ENCODE data around the gene TEFM. TPM values are rescaled to one million over a fixed set of nuclear protein-coding genes. Genes with fewer than 3 reads are reported as not detected.

Gene TEFM
- total RNA-seq, 1 donor from 2014 or later, result 17.4 TPM

GRCh38 chr17:30927756-30928155, 21.7 kb upstream of the TEFM start:
- H3K9ac ChIP-seq, result no peak overlapping the region
- H3K27me3 ChIP-seq, result peaks cover 31% of the 10 kb centered on the region
- no peak overlapping the region for H3K4me2 ChIP-seq
- Mint-ChIP-seq H3K4me3 (no peak overlapping the region), H3K36me3 (no peaks in the 10 kb centered on the region), H3K9me3 (no peaks in the 10 kb centered on the region), H3K27me3 (ENCODE audit: insufficient read depth, low read depth) (peaks cover 29% of the 10 kb centered on the region), H3K27ac (no peak overlapping the region), H3K4me1 (peaks cover 6% of the 10 kb centered on the region)
- no peaks in the 10 kb centered on the region for H3K36me3 ChIP-seq
- no peaks in the 10 kb centered on the region for H3K79me2 ChIP-seq (ENCODE audit: low read depth)
- H3K27ac ChIP-seq, result no peak overlapping the region
- H3K4me3 ChIP-seq, result no peak overlapping the region
- no peaks in the 10 kb centered on the region for H3K9me3 ChIP-seq (ENCODE audit: low read depth)
- DNase-seq (ENCODE audit: low spot score), result no peak
- H3F3A ChIP-seq (ENCODE audit: low read depth), result no peaks in the 10 kb centered on the region
- H3K4me1 ChIP-seq, result no peaks in the 10 kb centered on the region
- TF ChIP-seq EZH2 (IDR thresholded peaks at IDR 0.05) (no peak), CTCF (IDR thresholded peaks at IDR 0.05) (no peak), EZH2phosphoT487 (IDR thresholded peaks at IDR 0.05) (no peak)
- H2AFZ ChIP-seq (replicated peaks), result no peak overlapping the region
- H4K20me1 ChIP-seq (ENCODE audit: low read depth), result no peaks in the 10 kb centered on the region

GRCh38 chr17:30926516-30926915, 20.5 kb upstream of the TEFM start:
- Histone ChIP-seq H3K9me3 (ENCODE audit: low read depth) (no peaks in the 10 kb centered on the region), H2AFZ (replicated peaks) (no peak overlapping the region), H3K9ac (no peak overlapping the region), H3K4me2 (no peak overlapping the region), H3K79me2 (ENCODE audit: low read depth) (no peaks in the 10 kb centered on the region), H3K4me3 (no peak overlapping the region), H3K4me1 (no peaks in the 10 kb centered on the region), H3K27me3 (peaks cover 44% of the 10 kb centered on the region), H3K27ac (no peak overlapping the region), H3K36me3 (no peaks in the 10 kb centered on the region), H4K20me1 (ENCODE audit: low read depth) (no peaks in the 10 kb centered on the region), H3F3A (ENCODE audit: low read depth) (peaks cover under 1% of the 10 kb centered on the region)
- Mint-ChIP-seq H3K27me3 (ENCODE audit: insufficient read depth, low read depth) (peaks cover 35% of the 10 kb centered on the region), H3K4me1 (peaks cover 8% of the 10 kb centered on the region), H3K27ac (no peak overlapping the region), H3K36me3 (no peaks in the 10 kb centered on the region), H3K4me3 (no peak overlapping the region), H3K9me3 (no peaks in the 10 kb centered on the region)
- no peak for DNase-seq (ENCODE audit: low spot score)
- no peak for TF ChIP-seq CTCF (IDR thresholded peaks at IDR 0.05)
- no peak for TF ChIP-seq EZH2 (IDR thresholded peaks at IDR 0.05)
- no peak for TF ChIP-seq EZH2phosphoT487 (IDR thresholded peaks at IDR 0.05)

- peaks cover 20% of the 10 kb centered on the region for H3K4me1 Mint-ChIP-seq
- no peak overlapping the region for H3K27ac Mint-ChIP-seq
- Histone ChIP-seq H3K27ac (no peak overlapping the region), H3F3A (ENCODE audit: low read depth) (peaks cover 8% of the 10 kb centered on the region), H3K27me3 (peaks cover 58% of the 10 kb centered on the region), H3K9me3 (ENCODE audit: low read depth) (no peaks in the 10 kb centered on the region), H3K4me1 (no peaks in the 10 kb centered on the region), H4K20me1 (ENCODE audit: low read depth) (no peaks in the 10 kb centered on the region), H2AFZ (replicated peaks) (no peak overlapping the region), H3K4me3 (no peak overlapping the region), H3K79me2 (ENCODE audit: low read depth) (no peaks in the 10 kb centered on the region), H3K4me2 (no peak overlapping the region), H3K9ac (no peak overlapping the region), H3K36me3 (no peaks in the 10 kb centered on the region)
- TF ChIP-seq CTCF (IDR thresholded peaks at IDR 0.05), result peak; percentile 5
- no peak for TF ChIP-seq EZH2phosphoT487 (IDR thresholded peaks at IDR 0.05)
- no peak for DNase-seq (ENCODE audit: low spot score)
- peaks cover 46% of the 10 kb centered on the region for H3K27me3 Mint-ChIP-seq (ENCODE audit: insufficient read depth, low read depth)
- H3K9me3 Mint-ChIP-seq, result no peaks in the 10 kb centered on the region
- H3K4me3 Mint-ChIP-seq, result no peak overlapping the region
- no peaks in the 10 kb centered on the region for H3K36me3 Mint-ChIP-seq
Measured at GRCh38 chr17:30924341-30924740, 18.3 kb upstream of the TEFM start.
